DND-41 (cell line): ENCODE results near the gene CFAP221.

Experiments used
- ATAC-seq: fragments of 200-7000 bp; cut with Tn5 transposase; 3 replicates; pipeline ENCODE4 v1.9.1; 2021; ENCODE audit warnings: low read depth; ENCODE audit not compliant: insufficient read depth
- DNase-seq: peaks from one replicate; pipeline ENCODE4 v3.0.0-alpha.2; 2020
- H2AFZ ChIP-seq: 2 replicates; pipeline ENCODE4 v1.6.0; 2012; ENCODE audit warnings: low read depth, low read length
- H3K27ac ChIP-seq: 2 replicates; pipeline ENCODE4 v1.5.1; 2012; ENCODE audit warnings: low read length, inconsistent platforms
- H3K27me3 ChIP-seq: fragments of 200-600 bp; sonication (generic); 2 replicates; pipeline ENCODE4 v1.6.0; 2012; ENCODE audit warnings: low read length, mild to moderate bottlenecking, inconsistent platforms; ENCODE audit not compliant: insufficient read depth, poor library complexity
- H3K36me3 ChIP-seq: 2 replicates; pipeline ENCODE4 v1.5.1; 2012; ENCODE audit warnings: low read length, inconsistent platforms; ENCODE audit not compliant: insufficient read depth
- H3K4me1 ChIP-seq: 2 replicates; pipeline ENCODE4 v1.5.1; 2012; ENCODE audit warnings: mild to moderate bottlenecking, low read length; ENCODE audit not compliant: insufficient read depth
- H3K4me2 ChIP-seq: 2 replicates; pipeline ENCODE4 v1.6.0; 2012; ENCODE audit warnings: mild to moderate bottlenecking, moderate library complexity, low read length, inconsistent platforms; ENCODE audit not compliant: insufficient read depth
- H3K4me3 ChIP-seq, 2 experiments: fragments of 200-600 bp in 1 of 2; shearing (Covaris generic) in 1 of 2; 2 replicates each; pipeline ENCODE4 v1.5.1; 2012 to 2016; ENCODE audit warnings: inconsistent platforms in 2 of 2, low read length in 2 of 2, mild to moderate bottlenecking in 2 of 2, low read depth in 1 of 2, moderate library complexity in 1 of 2
- H3K79me2 ChIP-seq: 2 replicates; pipeline ENCODE4 v1.6.0; 2012; ENCODE audit warnings: low read length, inconsistent platforms; ENCODE audit not compliant: insufficient read depth
- H3K9ac ChIP-seq: 2 replicates; pipeline ENCODE4 v1.6.0; 2012; ENCODE audit warnings: low read depth, mild to moderate bottlenecking, inconsistent platforms, low read length, moderate library complexity
- H3K9me3 ChIP-seq: 2 replicates; pipeline ENCODE4 v1.5.1; 2012; ENCODE audit warnings: low read length, moderate library complexity, mild to moderate bottlenecking, inconsistent platforms; ENCODE audit not compliant: insufficient read depth, severe bottlenecking
- H4K20me1 ChIP-seq: 2 replicates; pipeline ENCODE4 v1.6.0; 2012; ENCODE audit warnings: low read length; ENCODE audit not compliant: insufficient read depth
- EZH2 ChIP-seq: IDR thresholded peaks from 3 replicates; pipeline ENCODE4 v1.6.1; 2012; ENCODE audit warnings: borderline replicate concordance, low read depth, mild to moderate bottlenecking, moderate library complexity, low read length, inconsistent platforms; ENCODE audit not compliant: severe bottlenecking
- TF ChIP-seq, protein P1 (sequence below): IDR thresholded peaks from 2 replicates; pipeline ENCODE4 v1.5.1; 2012; ENCODE audit warnings: borderline replicate concordance, low read length, moderate library complexity, mild to moderate bottlenecking; ENCODE audit not compliant: poor library complexity, severe bottlenecking; ENCODE audit errors: extremely low read depth

CFAP221 gene

DNA sequence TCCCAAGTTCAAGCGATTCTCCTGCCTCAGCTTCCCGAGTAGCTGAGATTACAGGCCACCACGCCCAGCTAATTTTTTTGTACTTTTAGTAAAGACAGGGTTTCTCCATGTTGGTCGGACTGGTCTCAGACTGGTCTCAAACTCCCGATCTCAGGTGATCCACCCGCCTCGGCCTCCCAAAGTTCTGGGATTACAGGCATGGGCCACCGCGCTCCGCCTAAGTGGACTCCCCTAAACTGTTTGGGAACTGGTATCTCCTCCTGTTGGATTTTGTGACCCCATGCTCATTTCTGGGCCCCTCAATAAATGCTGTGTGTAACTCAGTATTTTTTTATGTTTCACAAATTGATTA is 25.2 kb upstream of the CFAP221 start:
- H3K4me3 ChIP-seq: no peak overlapping the region
- no peak overlapping the region for H2AFZ ChIP-seq
- H3K4me2 ChIP-seq: no peak overlapping the region
- H4K20me1 ChIP-seq: no peaks in the 10 kb centered on the region
- H3K79me2 ChIP-seq: no peaks in the 10 kb centered on the region
- no peak overlapping the region for H3K9ac ChIP-seq
- no peaks in the 10 kb centered on the region for H3K9me3 ChIP-seq
- no peaks in the 10 kb centered on the region for H3K36me3 ChIP-seq
- no peaks in the 10 kb centered on the region for H3K27me3 ChIP-seq
- H3K27ac ChIP-seq: no peak overlapping the region
- no peak for ATAC-seq
- TF ChIP-seq, protein P1, sequence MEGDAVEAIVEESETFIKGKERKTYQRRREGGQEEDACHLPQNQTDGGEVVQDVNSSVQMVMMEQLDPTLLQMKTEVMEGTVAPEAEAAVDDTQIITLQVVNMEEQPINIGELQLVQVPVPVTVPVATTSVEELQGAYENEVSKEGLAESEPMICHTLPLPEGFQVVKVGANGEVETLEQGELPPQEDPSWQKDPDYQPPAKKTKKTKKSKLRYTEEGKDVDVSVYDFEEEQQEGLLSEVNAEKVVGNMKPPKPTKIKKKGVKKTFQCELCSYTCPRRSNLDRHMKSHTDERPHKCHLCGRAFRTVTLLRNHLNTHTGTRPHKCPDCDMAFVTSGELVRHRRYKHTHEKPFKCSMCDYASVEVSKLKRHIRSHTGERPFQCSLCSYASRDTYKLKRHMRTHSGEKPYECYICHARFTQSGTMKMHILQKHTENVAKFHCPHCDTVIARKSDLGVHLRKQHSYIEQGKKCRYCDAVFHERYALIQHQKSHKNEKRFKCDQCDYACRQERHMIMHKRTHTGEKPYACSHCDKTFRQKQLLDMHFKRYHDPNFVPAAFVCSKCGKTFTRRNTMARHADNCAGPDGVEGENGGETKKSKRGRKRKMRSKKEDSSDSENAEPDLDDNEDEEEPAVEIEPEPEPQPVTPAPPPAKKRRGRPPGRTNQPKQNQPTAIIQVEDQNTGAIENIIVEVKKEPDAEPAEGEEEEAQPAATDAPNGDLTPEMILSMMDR: no peak
- no peak for TF ChIP-seq EZH2
- no peak for DNase-seq
- H3K4me1 ChIP-seq: no peaks in the 10 kb centered on the region

DNA sequence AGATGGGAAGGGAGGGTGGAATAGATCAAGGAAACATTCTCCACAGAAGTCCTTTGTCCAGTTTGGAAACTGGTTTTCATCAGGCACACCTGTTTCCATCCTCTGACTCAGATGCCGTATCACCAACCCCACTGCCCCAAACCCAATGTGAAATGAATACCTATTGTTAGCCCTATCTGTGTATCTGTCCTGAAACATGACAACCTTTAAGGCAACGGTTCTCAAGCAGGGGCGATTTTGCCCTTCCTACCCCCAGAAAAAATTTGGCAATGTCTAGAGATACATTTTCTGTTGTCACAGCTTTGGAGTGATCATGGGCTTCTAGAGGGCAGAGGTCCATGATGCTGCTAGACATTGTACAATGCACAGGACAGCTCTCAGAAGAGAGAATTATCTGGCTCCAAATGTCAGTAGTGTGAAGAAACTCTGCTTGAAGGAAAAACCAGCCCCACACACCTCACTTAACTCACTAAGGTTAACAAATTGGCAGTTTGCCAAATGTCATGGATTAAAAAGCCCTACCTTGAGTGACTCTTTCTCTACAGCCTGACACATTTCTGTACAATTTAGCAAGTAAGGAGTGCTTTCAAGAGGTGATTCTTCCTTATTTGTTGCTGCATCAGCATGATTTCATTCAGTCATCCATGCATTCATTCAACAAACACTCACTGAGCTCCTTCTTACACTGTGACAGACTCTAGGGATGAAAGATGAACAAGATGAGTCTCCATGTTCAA is 23.4 kb upstream of the CFAP221 start:
- Histone ChIP-seq H4K20me1 (no peaks in the 10 kb centered on the region), H2AFZ (no peak overlapping the region), H3K9me3 (no peaks in the 10 kb centered on the region), H3K27ac (no peak overlapping the region), H3K27me3 (peaks cover 2% of the 10 kb centered on the region), H3K4me2 (no peak overlapping the region), H3K4me3 (no peak overlapping the region), H3K36me3 (no peaks in the 10 kb centered on the region), H3K9ac (no peak overlapping the region), H3K4me1 (no peaks in the 10 kb centered on the region), H3K79me2 (no peaks in the 10 kb centered on the region)
- no peak for DNase-seq
- TF ChIP-seq, protein P1: no peak
- no peak for TF ChIP-seq EZH2
- ATAC-seq: no peak

DNA sequence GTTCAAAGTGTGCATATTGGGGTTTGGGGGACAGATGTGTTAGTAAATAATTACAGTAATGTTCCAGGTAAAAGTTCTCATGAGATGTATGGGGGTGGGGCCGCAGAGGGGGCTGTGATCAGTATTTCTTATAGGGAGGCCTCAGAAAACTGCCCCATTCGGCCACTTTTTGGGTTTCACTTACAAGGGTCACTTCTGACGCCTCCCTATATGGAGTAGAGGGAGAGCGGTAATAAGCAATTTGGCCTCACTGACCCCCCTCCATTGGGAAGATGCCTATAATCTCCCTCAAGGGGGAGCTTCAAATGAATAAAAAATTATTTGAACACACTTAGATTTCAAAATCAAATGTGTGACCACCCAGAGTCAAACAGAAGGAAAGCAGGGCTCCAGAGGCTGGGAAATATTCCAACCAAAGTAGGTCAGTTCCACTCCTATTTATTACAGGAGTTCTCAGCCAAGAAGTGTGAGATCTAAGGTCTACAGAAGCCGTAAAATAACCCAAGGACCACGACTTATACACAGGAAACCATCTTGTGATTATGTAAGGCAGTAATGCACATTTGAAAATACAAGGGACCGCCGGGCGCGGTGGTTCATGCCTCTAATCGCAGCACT is 22.7 kb upstream of the CFAP221 start:
- DNase-seq (no peak), ATAC-seq (no peak)
- no peak overlapping the region for H3K4me2 ChIP-seq
- no peaks in the 10 kb centered on the region for H4K20me1 ChIP-seq
- H3K9me3 ChIP-seq: no peaks in the 10 kb centered on the region
- H2AFZ ChIP-seq: no peak overlapping the region
- H3K9ac ChIP-seq: no peak overlapping the region
- peaks cover 5% of the 10 kb centered on the region for H3K27me3 ChIP-seq
- H3K36me3 ChIP-seq: no peaks in the 10 kb centered on the region
- TF ChIP-seq, protein P1: no peak
- no peak for TF ChIP-seq EZH2
- no peaks in the 10 kb centered on the region for H3K79me2 ChIP-seq
- no peak overlapping the region for H3K27ac ChIP-seq
- H3K4me1 ChIP-seq: no peaks in the 10 kb centered on the region
- no peak overlapping the region for H3K4me3 ChIP-seq
